HG02763 (cell line): ENCODE measurements around the gene RTEL1.

ENCODE experiments used
- ATAC-seq: cut with Tn5 transposase; IDR thresholded peaks from one replicate; pipeline ENCODE4 v1.9.1; 2021; ENCODE audit warnings: mild to moderate bottlenecking, moderate library complexity; ENCODE audit not compliant: unreplicated experiment

The RTEL1 gene

DNA sequence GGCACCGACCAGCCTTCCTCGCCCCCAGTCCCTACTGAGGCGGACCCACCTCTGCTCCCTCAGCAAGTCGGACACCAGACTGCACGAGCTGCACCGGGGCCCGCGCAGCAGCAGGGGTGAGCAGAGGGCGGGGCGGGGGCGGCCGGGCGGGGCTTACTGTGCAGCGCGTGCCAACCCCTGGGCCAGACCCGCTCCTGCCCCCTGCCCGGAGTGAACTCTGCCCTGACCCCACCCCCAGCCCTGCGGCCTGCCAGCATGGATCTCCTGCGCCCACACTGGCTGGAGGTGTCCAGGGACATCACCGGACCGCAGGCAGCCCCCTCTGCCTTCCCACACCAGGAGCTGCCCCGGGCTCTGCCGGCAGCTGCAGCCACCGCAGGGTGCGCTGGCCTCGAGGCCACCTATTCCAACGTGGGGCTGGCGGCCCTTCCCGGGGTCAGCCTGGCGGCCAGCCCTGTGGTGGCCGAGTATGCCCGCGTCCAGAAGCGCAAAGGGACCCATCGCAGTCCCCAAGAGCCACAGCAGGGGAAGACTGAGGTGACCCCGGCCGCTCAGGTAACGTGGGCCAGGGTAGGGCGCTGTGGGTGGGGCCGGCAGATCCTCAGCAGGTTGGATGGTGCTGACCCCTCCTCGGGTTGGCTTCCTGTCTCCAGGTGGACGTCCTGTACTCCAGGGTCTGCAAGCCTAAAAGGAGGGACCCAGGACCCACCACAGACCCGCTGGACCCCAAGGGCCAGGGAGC, 80.0 kb downstream of the RTEL1 start:
- no peak for ATAC-seq

DNA sequence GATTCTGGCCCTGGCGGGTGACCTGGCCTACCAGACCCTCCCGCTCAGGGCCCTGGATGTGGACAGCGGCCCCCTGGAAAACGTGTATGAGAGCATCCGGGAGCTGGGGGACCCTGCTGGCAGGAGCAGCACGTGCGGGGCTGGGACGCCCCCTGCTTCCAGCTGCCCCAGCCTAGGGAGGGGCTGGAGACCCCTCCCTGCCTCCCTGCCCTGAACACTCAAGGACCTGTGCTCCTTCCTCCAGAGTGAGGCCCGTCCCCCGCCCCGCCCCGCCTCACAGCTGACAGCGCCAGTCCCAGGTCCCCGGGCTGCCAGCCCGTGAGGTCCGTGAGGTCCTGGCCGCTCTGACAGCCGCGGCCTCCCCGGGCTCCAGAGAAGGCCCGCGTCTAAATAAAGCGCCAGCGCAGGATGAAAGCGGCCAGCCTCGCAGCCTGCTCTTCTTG, 80.6 kb downstream of the RTEL1 start:
- ATAC-seq, result no peak

DNA sequence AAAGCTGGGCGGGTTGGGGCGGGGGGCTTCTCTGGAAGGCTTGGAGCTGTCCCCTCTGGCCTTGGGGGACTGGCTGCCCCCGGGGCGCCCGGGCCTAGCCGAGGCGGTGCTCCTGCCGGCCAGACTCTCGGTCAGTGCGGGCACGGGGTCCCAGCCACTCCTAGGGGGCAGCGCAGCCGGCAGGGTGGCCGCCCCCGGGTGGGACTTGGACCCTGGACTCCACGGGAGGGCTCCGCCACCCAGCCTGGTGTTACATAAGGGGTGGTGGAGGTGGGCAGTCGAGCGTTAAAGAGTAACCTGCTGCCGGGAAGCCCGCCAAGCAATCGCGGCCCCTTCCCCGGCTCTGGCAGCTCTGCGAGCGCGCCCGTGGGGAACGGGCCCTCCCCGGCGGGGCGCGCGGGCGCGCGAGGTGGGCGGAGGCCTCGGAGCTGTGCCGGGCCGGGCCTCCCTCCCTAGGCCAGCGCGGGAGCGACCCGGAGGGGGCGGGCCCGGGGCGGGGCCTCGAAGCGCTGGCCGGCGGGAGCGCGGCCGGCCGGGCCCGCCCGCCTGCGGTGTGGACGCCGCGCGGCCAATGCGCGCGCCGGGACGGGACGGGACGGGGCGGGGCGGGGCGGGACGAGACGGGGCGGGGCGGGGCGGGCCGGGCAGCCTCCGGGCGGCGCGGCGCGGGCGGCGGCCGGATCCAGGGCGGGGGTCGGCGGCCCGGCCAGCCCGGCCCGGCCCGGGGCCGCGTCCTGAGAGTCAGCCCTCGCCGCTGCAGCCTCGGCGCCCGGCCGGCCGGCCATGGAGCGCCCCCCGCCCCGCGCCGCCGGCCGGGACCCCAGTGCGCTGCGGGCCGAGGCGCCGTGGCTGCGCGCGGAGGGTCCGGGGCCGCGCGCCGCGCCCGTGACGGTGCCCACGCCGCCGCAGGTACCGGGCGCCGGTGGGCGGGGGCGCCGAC, 81.3 kb downstream of the RTEL1 start, which contains the start of gene SLC2A4RG:
SLC2A4RG (plus strand) TSS at position 647 of the 940 bp plus-strand sequence; CDS start at position 784, 137 bp downstream.
- ATAC-seq, result peak; percentile 45

DNA sequence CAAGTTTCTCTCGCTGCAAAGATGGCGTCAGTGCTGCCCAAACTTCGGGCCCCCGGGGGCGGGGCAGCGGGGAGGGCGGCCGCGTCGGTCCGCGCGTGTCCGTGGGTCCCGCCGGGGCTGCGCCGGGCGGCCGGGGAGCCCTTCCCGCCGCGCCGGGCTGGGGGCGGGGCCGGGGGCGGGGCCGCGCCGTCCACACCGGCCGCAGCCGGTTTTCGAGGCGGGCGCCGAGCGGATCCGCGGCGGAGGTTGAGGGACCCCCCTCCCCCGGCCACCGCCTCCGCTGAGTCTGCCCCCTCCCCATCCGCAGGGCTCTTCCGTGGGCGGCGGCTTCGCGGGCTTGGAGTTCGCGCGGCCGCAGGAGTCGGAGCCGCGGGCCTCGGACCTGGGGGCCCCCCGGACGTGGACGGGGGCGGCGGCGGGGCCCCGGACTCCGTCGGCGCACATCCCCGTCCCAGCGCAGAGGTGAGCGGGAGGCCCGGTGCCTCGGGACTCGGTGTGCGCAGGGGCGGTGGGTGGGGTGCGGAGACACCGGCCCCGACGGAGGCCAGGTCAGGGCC, 82.0 kb downstream of the RTEL1 start:
- ATAC-seq, result peak; percentile 13

DNA sequence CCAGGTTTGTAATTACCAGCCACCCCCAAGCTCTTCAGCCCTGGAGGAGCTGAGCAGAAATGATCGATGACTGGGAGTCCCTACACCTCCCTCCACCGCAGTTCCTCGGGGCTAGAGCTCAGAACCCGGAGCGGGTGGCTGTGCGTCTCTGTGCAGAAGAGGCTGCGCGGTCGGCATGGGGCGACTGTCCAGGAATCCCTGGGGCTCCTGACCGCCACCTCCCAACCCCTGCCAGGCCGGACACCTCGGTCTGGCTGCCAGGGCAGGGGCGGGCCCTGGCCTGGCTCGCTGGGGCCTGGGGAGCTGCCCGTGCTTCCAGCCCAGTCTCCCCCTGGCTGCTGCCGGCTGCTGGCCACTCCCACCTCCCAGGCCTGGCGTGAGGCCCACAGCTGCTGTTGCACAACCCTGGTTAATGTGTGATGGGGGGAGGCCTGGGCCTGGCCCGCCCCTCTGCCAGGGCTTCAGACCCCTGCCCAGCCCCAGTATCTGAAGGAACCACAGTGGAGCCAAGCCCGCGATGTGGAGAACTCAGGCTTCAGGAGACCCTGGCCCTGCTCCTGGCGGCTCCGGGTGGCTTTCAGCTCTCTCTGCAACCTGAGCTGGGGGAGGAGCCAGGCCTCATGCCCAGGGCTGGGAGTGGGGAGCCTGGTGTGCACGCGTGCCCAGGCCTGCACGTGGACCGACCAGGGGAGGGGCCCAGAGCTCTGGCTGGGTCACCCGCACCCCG, 82.7 kb downstream of the RTEL1 start:
- no peak for ATAC-seq

- no peak for ATAC-seq
Measured at GRCh38 chr20:63741354-63741675, 83.2 kb downstream of the RTEL1 start.

GRCh38 chr20:63741676-63742380, 83.7 kb downstream of the RTEL1 start:
- ATAC-seq, result no peak

- no peak for ATAC-seq
Measured at GRCh38 chr20:63742381-63743024, 84.4 kb downstream of the RTEL1 start.

- no peak for ATAC-seq
Measured at GRCh38 chr20:63743210-63743970, 85.3 kb downstream of the RTEL1 start.

- no peak for ATAC-seq
Measured at GRCh38 chr20:63744158-63744557, 86.0 kb downstream of the RTEL1 start.

DNA sequence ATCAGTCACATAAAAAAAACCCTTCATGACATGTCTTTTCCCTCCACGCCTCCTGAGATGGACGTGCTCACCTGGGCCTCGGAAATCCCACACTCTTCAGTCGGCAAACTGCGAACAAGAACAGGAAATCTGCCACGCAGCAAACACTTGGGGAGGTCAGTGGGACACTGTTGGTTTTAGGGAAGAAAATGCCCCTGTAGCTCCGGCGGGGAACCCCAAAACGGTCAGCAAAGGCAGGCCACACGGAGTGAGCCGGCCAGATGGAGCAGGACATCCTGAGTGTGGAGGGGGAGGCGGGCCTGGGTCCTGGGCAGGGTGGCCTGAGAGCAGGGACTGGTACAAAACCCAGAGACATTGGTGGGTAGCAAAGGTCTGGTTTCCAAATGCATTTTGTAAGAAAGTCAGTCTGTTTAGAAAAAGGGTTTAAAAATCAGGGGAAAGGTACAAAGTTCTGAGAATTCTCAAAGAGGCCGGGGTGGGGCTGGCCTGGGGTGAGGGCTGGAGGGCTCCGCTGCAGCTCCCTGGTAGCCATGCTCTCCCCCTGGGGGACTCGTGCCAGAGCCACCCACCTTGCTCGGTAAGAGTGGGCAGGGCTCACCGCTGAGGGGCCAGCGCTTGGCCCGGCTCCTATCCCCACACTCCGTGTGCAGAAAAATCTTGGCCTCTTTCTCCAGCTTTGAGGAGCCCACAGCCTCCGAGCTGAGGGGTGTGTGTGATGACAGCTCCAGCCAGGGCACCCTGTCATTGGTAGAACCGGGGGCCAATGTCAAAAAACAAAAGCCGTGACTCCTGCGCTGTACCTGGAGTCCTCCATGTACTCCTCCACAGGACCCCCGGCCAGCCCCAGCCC, 86.7 kb downstream of the RTEL1 start:
- no peak for ATAC-seq

GRCh38 chr20:63745424-63745805, 87.3 kb downstream of the RTEL1 start:
- ATAC-seq, result no peak
